ENCODE data around the gene MARCHF10.

- no peak for TF ChIP-seq POLR2AphosphoS5 (IDR thresholded peaks at IDR 0.05)
- TF ChIP-seq CTCF (IDR thresholded peaks at IDR 0.05) = no peak
- no peak for TF ChIP-seq EP300 (IDR thresholded peaks at IDR 0.05; ENCODE audit: low read depth)
- no peak for TF ChIP-seq POLR2A (IDR thresholded peaks at IDR 0.05)
These were observed 62.3 kb downstream of the MARCHF10 start for GRCh38 chr17:62745806-62746205.

All from transverse colon (tissue), 4 donors.